ENCODE measurements around the gene PATL2. TPM values are rescaled to one million over a fixed set of nuclear protein-coding genes. Genes with fewer than 3 reads are reported as not detected.
A peak's percentile ranks its signal among the peaks of the same experiment; 100 is the strongest.
"Not testable (repeated sequence)": the region's sequence is repeated elsewhere in the genome, so short reads cannot be mapped to it uniquely, and the experiment has no call there.

The PATL2 gene
- total and polyA plus RNA-seq, 8 donors = 0.92 to 5.8 (median 2.3) TPM; not detected in 1

- H3K27ac ChIP-seq = peak overlapping the region; percentile 94 to 100 (median 96)
- peak; percentile 50 to 75 for DNase-seq
- peaks cover 0 to 11% (median 6%) of the 10 kb centered on the region in 4 donors for H3K36me3 ChIP-seq
- H3K9me3 ChIP-seq = no peaks in the 10 kb centered on the region
- 4 to 8% (median 6%) methylated on average over 21 of the region's 21 CpGs for WGBS, 5 donors
- H3K27me3 ChIP-seq = no peaks in the 10 kb centered on the region
- TF ChIP-seq, protein P1, sequence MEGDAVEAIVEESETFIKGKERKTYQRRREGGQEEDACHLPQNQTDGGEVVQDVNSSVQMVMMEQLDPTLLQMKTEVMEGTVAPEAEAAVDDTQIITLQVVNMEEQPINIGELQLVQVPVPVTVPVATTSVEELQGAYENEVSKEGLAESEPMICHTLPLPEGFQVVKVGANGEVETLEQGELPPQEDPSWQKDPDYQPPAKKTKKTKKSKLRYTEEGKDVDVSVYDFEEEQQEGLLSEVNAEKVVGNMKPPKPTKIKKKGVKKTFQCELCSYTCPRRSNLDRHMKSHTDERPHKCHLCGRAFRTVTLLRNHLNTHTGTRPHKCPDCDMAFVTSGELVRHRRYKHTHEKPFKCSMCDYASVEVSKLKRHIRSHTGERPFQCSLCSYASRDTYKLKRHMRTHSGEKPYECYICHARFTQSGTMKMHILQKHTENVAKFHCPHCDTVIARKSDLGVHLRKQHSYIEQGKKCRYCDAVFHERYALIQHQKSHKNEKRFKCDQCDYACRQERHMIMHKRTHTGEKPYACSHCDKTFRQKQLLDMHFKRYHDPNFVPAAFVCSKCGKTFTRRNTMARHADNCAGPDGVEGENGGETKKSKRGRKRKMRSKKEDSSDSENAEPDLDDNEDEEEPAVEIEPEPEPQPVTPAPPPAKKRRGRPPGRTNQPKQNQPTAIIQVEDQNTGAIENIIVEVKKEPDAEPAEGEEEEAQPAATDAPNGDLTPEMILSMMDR (IDR thresholded peaks at IDR 0.05) = no peak
- TF ChIP-seq POLR2A (IDR thresholded peaks at IDR 0.05) (no peak), POLR2AphosphoS5 (IDR thresholded peaks at IDR 0.05) (no peak), EP300 (IDR thresholded peaks at IDR 0.05) (no peak)
- H3K4me1 ChIP-seq = peaks cover 12 to 71% (median 31%) of the 10 kb centered on the region in 4 donors
- H3K4me3 ChIP-seq = peak overlapping the region; percentile 63 to 72 (median 70)
- intact Hi-C loops (cut with DNase I; ENCODE audit: low total_unique reads) = no loop called here
These were observed 18.4 kb upstream of the PATL2 start for GRCh38 chr15:44729408-44730127.

- H3K27ac ChIP-seq = peak overlapping the region; percentile 94 to 100 (median 96)
- no peaks in the 10 kb centered on the region for H3K9me3 ChIP-seq
- H3K4me1 ChIP-seq = peaks cover 12 to 67% (median 28%) of the 10 kb centered on the region in 4 donors
- intact Hi-C loops (cut with DNase I; ENCODE audit: low total_unique reads) = no loop called here
- WGBS, 5 donors = 0 to 1% (median 0%) methylated on average over 34 to 36 of the region's 36 CpGs
- peaks cover 0 to 11% (median 6%) of the 10 kb centered on the region in 4 donors for H3K36me3 ChIP-seq
- H3K4me3 ChIP-seq = peak overlapping the region; percentile 63 to 72 (median 70)
- no peaks in the 10 kb centered on the region for H3K27me3 ChIP-seq
- peak in 1 of 4 donors; percentile 73 for TF ChIP-seq POLR2A (IDR thresholded peaks at IDR 0.05)
- TF ChIP-seq, protein P1 (IDR thresholded peaks at IDR 0.05) = no peak
- peak; percentile 89 for TF ChIP-seq EP300 (IDR thresholded peaks at IDR 0.05)
- peak; percentile 66 to 94 (median 91) for TF ChIP-seq POLR2AphosphoS5 (IDR thresholded peaks at IDR 0.05)
- peak; percentile 95 to 99 for DNase-seq
These were observed 17.7 kb upstream of the PATL2 start for GRCh38 chr15:44728576-44729407.

DNA sequence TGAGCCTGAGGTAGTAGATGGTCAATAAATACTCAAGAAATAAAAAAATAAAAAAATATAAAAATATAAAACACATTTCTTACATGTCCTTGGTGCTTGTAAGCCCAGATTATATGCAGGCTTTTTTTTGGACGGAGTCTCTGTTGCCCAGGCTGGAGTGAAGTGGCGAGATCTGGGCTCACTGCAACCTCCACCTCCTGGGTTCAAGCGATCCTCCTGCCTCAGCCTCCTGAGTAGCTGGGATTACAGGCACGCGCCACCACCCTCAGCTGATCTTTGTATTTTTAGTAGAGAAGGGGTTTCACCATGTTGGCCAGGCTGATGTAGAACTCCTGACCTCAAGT, 17.1 kb upstream of the PATL2 start:
- H3K9me3 ChIP-seq; H3K27me3 ChIP-seq; DNase-seq; intact Hi-C loops (cut with DNase I; ENCODE audit: low total_unique reads): not testable (repeated sequence)
- peaks cover 12 to 67% (median 28%) of the 10 kb centered on the region in 4 donors for H3K4me1 ChIP-seq
- 47 to 55% (median 51%) methylated on average over 5 of the region's 5 CpGs for WGBS, 5 donors
- H3K36me3 ChIP-seq = peaks cover 0 to 11% (median 6%) of the 10 kb centered on the region in 4 donors
- H3K4me3 ChIP-seq = peak overlapping the region in 3 of 4 donors; percentile 68 to 72 (median 71)
- peak overlapping the region; percentile 94 to 100 (median 96) for H3K27ac ChIP-seq

GRCh38 chr15:44727485-44728231, 16.5 kb upstream of the PATL2 start:
- Histone ChIP-seq H3K9me3 (no peaks in the 10 kb centered on the region), H3K27me3 (no peaks in the 10 kb centered on the region), H3K4me3 (peak overlapping the region in 1 of 4 donors; percentile 72), H3K4me1 (peaks cover 12 to 67% (median 28%) of the 10 kb centered on the region in 4 donors), H3K27ac (peak overlapping the region; percentile 58 to 100 (median 96)), H3K36me3 (peaks cover 0 to 11% (median 6%) of the 10 kb centered on the region in 4 donors)
- intact Hi-C loops (cut with DNase I; ENCODE audit: low total_unique reads) = no loop called here
- no peak for DNase-seq
- TF ChIP-seq EP300 (IDR thresholded peaks at IDR 0.05) = no peak
- TF ChIP-seq POLR2AphosphoS5 (IDR thresholded peaks at IDR 0.05) = no peak
- TF ChIP-seq POLR2A (IDR thresholded peaks at IDR 0.05) = no peak
- WGBS, 5 donors = 80 to 86% (median 84%) methylated on average over 6 of the region's 6 CpGs
